BE2C (cell line): Measurements from ENCODE around the gene ZNF747. TPM values are rescaled to one million over a fixed set of nuclear protein-coding genes. Genes with fewer than 3 reads are reported as not detected.

Experiments used
- DNase-seq: peaks from one replicate; pipeline ENCODE4 v3.0.0-alpha.2; 2020
- H3K27me3 ChIP-seq: fragments of 250-450 bp; sonication (Bioruptor Pico); 2 replicates; pipeline ENCODE4 v1.5.1; 2020; ENCODE audit warnings: mild to moderate bottlenecking
- H3K36me3 ChIP-seq: fragments of 250-450 bp; sonication (Bioruptor Pico); 2 replicates; pipeline ENCODE4 v1.5.1; 2020; ENCODE audit warnings: mild to moderate bottlenecking
- H3K4me1 ChIP-seq: fragments of 250-450 bp; sonication (Bioruptor Pico); 2 replicates; pipeline ENCODE4 v1.5.1; 2020
- H3K4me3 ChIP-seq: 2 replicates; pipeline ENCODE4 v1.5.1; 2011; ENCODE audit warnings: low read depth, low read length
- H3K9me3 ChIP-seq: fragments of 250-450 bp; sonication (Bioruptor Pico); 2 replicates; pipeline ENCODE4 v1.5.1; 2020
- polyA plus RNA-seq: library from polyadenylated mRNA; unstranded; fragments of >200 nt; gene quantifications from one replicate; pipeline ENCODE4 v1.2.1, GENCODE V29; 2012; ENCODE audit warnings: low read depth, missing spikeins; ENCODE audit not compliant: insufficient read length, insufficient read depth
- TF ChIP-seq, protein P1 (sequence below): IDR thresholded peaks from 2 replicates; pipeline ENCODE4 v1.5.1; 2012; ENCODE audit warnings: mild to moderate bottlenecking, low read depth, low read length

Gene ZNF747
- polyA plus RNA-seq: 6.4 TPM

DNA sequence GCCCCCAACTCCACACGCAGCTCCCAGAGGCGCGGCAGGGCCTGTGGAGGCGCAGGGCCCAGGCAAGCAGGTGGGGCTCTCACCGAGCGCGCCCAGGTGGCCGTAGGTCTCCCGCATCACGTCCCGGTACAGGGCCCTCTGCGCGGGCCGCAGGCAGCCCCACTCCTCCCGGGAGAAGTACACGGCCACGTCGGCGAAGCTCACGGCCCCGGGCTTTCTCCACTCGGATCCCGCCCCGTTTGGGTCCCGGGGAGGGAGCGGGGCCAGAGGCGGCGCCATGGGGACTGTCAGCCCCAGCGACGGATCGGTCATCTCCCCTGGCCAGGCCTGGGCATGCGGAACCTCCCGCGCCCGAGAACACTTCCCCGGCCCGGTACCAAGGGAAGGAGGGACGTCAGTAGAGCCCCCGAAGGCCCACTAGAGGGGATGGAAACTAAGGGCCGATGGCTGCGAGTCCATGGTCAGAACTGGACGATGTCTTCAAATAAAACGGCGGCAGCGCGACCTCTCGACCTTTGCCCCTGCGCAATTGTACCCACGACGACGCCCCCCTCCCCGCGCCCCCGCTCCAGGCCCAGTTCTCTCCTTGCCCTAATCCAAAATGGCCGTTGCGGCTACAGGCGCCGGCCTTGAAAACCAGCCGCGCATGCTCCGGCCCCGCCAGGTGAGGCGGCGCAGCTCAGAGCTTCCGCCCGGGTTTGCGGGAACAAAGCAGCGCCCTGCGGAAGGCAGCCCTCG, at the start of gene ZNF747:
ZNF747 (minus strand) TSS at position 491 of the 738 bp plus-strand sequence; CDS start at position 312, 179 bp downstream.
- Histone ChIP-seq H3K36me3 (no peaks in the 10 kb centered on the region), H3K9me3 (no peaks in the 10 kb centered on the region), H3K4me3 (peak within 1 kb of the TSS; percentile 69), H3K4me1 (peaks cover 8% of the 10 kb centered on the region; the same call in 1 of the 2 replicates), H3K27me3 (no peaks in the 10 kb centered on the region)
- TF ChIP-seq, protein P1, sequence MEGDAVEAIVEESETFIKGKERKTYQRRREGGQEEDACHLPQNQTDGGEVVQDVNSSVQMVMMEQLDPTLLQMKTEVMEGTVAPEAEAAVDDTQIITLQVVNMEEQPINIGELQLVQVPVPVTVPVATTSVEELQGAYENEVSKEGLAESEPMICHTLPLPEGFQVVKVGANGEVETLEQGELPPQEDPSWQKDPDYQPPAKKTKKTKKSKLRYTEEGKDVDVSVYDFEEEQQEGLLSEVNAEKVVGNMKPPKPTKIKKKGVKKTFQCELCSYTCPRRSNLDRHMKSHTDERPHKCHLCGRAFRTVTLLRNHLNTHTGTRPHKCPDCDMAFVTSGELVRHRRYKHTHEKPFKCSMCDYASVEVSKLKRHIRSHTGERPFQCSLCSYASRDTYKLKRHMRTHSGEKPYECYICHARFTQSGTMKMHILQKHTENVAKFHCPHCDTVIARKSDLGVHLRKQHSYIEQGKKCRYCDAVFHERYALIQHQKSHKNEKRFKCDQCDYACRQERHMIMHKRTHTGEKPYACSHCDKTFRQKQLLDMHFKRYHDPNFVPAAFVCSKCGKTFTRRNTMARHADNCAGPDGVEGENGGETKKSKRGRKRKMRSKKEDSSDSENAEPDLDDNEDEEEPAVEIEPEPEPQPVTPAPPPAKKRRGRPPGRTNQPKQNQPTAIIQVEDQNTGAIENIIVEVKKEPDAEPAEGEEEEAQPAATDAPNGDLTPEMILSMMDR: no peak
- DNase-seq: peak; percentile 83

DNA sequence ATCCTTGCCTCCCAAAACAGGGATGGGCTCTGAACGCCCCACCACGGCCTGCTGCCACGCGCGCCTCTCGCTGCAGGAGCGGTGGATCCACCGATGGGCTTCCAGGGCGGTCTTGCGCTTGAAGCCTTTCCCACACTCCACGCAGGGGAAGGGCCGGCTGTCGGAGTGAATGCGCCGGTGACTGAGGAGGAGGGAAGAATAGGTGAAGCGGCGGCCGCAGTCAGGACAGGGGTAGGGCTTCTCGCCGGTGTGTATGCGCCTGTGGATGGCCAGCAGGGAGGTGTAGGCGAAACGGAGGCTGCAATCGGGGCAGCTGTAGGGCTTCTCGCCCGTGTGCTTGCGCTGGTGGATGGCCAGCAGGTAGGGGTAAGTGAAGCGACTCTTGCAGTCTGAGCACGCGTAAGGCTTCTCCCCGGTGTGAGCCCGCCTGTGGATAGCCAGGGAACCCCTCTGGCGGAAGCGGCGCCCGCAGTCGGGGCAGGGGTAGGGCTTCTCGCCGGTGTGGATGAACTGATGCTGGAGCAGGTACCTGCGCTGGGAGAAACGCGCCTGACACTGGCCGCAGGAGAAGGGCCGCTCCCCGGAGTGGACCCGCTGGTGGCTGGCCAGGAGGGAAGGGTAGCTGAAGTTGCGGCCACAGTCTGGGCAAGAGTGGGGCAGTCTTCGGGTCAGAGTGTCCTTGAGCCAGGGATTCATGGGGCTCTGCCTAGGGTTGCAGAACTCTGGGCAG, 48.1 kb upstream of the ZNF747 start:
- no peaks in the 10 kb centered on the region for H3K27me3 ChIP-seq
- TF ChIP-seq, protein P1: no peak

DNA sequence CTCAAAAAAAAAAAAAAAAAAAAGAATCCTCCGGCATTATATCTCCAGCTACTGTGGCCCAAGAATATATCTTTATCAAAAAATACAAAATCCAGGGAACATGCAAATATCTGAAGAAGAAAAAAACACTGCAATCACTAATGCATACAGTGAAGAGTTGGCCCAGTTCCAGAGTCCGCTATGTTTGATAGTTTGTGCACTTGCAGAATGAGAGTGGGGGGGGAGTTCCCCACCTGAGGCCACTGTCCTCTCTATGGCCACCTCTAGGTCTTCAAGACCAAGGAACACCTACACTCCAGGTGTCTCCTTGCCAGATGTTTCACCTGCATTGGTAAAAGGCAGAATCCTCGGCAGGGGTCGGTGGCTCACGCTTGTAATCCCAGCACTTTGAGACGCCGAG, 46.8 kb upstream of the ZNF747 start:
- Histone ChIP-seq H3K27me3 (no peaks in the 10 kb centered on the region), H3K4me3 (no peak overlapping the region), H3K4me1 (no peaks in the 10 kb centered on the region), H3K36me3 (peaks cover 46% of the 10 kb centered on the region), H3K9me3 (no peaks in the 10 kb centered on the region)
- TF ChIP-seq, protein P1: no peak
- no peak for DNase-seq

More for the DNA sequence above, 48.1 kb upstream of the ZNF747 start:
- Histone ChIP-seq H3K36me3 (peaks cover 52% of the 10 kb centered on the region), H3K9me3 (no peaks in the 10 kb centered on the region), H3K4me3 (no peak overlapping the region), H3K4me1 (no peaks in the 10 kb centered on the region)
- DNase-seq: no peak

DNA sequence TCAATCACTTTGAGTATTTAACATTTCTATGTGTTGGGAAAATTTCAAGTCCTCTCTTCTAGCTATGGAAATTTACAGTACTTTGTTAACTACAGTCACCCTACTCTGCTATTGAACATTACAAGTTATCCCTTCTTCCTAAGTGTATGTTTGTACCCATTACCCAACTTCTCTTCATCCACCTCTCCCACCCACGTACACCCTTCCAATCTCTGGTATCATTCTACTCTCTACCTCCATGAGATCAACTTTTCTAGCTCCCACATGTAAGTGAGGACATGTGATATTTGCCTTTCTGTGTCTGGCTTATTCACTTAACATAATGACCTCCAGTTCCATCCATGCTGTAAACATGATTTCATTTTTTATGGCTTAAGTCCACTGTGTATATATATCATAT, 40.0 kb upstream of the ZNF747 start:
- Histone ChIP-seq H3K36me3 (peaks cover 18% of the 10 kb centered on the region), H3K4me3 (no peak overlapping the region), H3K4me1 (no peaks in the 10 kb centered on the region; the same call in 1 of the 2 replicates), H3K9me3 (no peaks in the 10 kb centered on the region), H3K27me3 (no peaks in the 10 kb centered on the region)
- DNase-seq: no peak
- TF ChIP-seq, protein P1: no peak

DNA sequence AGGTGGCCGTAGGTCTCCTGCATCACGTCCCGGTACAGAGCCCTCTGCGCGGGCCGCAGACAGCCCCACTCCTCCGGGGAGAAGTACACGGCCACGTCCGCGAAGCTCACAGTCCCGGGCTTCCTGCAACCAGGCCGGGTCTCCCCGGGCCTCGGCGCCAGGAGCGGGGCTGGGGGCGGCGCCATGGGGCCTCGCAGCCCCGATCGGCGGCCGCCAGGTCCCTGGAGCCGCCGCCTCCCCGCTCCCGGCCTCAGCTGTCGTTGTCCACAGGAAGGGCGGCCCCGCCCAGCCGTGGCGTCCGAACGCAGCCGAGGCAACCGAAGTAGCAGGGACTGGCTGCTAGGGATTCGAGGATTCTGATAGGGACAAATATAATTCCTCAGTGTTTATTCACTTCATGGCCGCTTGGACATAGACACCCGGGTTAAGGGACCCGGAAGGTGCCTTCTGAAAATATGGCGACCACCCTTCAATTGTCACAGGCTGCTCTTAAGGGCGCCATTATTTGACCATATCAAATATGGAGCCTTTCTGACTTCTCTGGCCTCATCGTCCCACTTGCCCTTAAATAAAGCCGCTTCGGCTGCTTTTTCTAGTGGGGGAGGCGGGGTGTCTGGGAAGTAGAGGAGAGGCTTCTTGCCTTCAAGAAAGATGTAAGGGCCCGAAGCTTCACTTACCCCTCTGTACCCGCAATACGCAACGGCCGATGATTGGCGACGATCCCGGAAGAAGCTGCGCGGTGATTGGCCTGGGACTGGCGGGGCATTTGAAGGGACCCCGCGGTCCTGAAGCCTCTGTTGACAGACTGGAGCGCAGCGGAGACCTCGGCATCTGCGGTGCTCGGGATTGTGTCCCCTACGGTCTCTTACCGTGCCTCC, 37.0 kb upstream of the ZNF747 start, which contains the start of gene ZNF688:
ZNF688 (minus strand) TSS at position 270 of the 878 bp plus-strand sequence; CDS start at position 185, 85 bp downstream.
- no peaks in the 10 kb centered on the region; the same call in 1 of the 2 replicates for H3K4me1 ChIP-seq
- peak within 1 kb of the TSS; percentile 84 for H3K4me3 ChIP-seq

More for the DNA sequence above, 37.0 kb upstream of the ZNF747 start, which contains the start of gene ZNF688:
- Histone ChIP-seq H3K27me3 (no peaks in the 10 kb centered on the region), H3K36me3 (0 out of 2 replicates have a peak, but pooled peaks cover 3% of the 10 kb centered on the region), H3K9me3 (no peaks in the 10 kb centered on the region)
- DNase-seq: peak; percentile 93
- TF ChIP-seq, protein P1: no peak
